Loucy (cell line): ENCODE data around the gene ELOA.

Experiments used
- CTCF ChIP-seq: fragments of 200-600 bp; sonication (generic); conservative IDR thresholded peaks from 2 replicates; pipeline ENCODE4 v1.5.1; 2014; ENCODE audit warnings: mild to moderate bottlenecking, antibody characterized with exemption, low read length
- EZH2phosphoT487 ChIP-seq: fragments of 200-600 bp; IDR thresholded peaks from 2 replicates; pipeline ENCODE4 v1.6.1; 2018; ENCODE audit warnings: antibody characterized with exemption, mild to moderate bottlenecking, moderate library complexity, borderline replicate concordance

- TF ChIP-seq EZH2phosphoT487 (no peak), CTCF (no peak)
Measured at GRCh38 chr1:23799570-23800399, 56.5 kb downstream of the ELOA start.
